ENCODE results near the gene GZMA. TPM values are rescaled to one million over a fixed set of nuclear protein-coding genes. Genes with fewer than 3 reads are reported as not detected.
"Not testable (repeated sequence)": the region's sequence is repeated elsewhere in the genome, so short reads cannot be mapped to it uniquely, and the experiment has no call there.

The GZMA gene
- 1.7 TPM for total RNA-seq
- long read RNA-seq = 0 reads

GRCh38 chr5:55102348-55102747, at the start of gene GZMA:
Gene GZMA, plus strand, starts transcription at chr5:55102646. Its CDS starts 37 bp downstream, at chr5:55102683.
- DNase-seq (ENCODE audit: missing footprints) (no peak), ATAC-seq (no peak)
- intact Hi-C loops (cut with DNase I) = no loop called here

GRCh38 chr5:55055183-55055582, 47.3 kb upstream of the GZMA start:
- ATAC-seq (no peak), DNase-seq (ENCODE audit: missing footprints) (no peak)
- intact Hi-C loops (cut with DNase I) = no loop called here

- ATAC-seq (no peak), DNase-seq (ENCODE audit: missing footprints) (no peak)
- intact Hi-C loops (cut with DNase I) = no loop called here
Observed at GRCh38 chr5:55062039-55062779, 40.2 kb upstream of the GZMA start.

- DNase-seq (ENCODE audit: missing footprints) (no peak), ATAC-seq (no peak)
- intact Hi-C loops (cut with DNase I) = no loop called here
Observed at GRCh38 chr5:55063220-55063863, 39.1 kb upstream of the GZMA start.

GRCh38 chr5:55063899-55064298, 38.5 kb upstream of the GZMA start:
- DNase-seq (ENCODE audit: missing footprints) (no peak), ATAC-seq (no peak)
- intact Hi-C loops (cut with DNase I) = no loop called here

GRCh38 chr5:55064523-55064922, 37.9 kb upstream of the GZMA start:
- intact Hi-C loops (cut with DNase I) = no loop called here
- no peak for DNase-seq (ENCODE audit: missing footprints)
- no peak for ATAC-seq

GRCh38 chr5:55066277-55066676, 36.2 kb upstream of the GZMA start:
- no peak for ATAC-seq
- intact Hi-C loops (cut with DNase I) = no loop called here
- no peak for DNase-seq (ENCODE audit: missing footprints)

- intact Hi-C loops (cut with DNase I) = no loop called here
- ATAC-seq (no peak), DNase-seq (ENCODE audit: missing footprints) (no peak)
Observed at GRCh38 chr5:55070968-55071367, 31.5 kb upstream of the GZMA start.

- intact Hi-C loops (cut with DNase I) = no loop called here
- DNase-seq (ENCODE audit: missing footprints) (no peak), ATAC-seq (no peak)
Observed at GRCh38 chr5:55071413-55071812, 31.0 kb upstream of the GZMA start.

GRCh38 chr5:55072666-55073065, 29.8 kb upstream of the GZMA start:
- intact Hi-C loops (cut with DNase I) = no loop called here
- no peak for DNase-seq (ENCODE audit: missing footprints)
- no peak for ATAC-seq

- ATAC-seq (no peak), DNase-seq (ENCODE audit: missing footprints) (no peak)
- intact Hi-C loops (cut with DNase I) = no loop called here
Observed at GRCh38 chr5:55073211-55073610, 29.2 kb upstream of the GZMA start.

- intact Hi-C loops (cut with DNase I) = no loop called here
- ATAC-seq (no peak), DNase-seq (ENCODE audit: missing footprints) (no peak)
Observed at GRCh38 chr5:55081541-55081940, 20.9 kb upstream of the GZMA start.

- intact Hi-C loops (cut with DNase I); DNase-seq (ENCODE audit: missing footprints); ATAC-seq: not testable (repeated sequence)
Observed at GRCh38 chr5:55089301-55089700, 13.1 kb upstream of the GZMA start.

- ATAC-seq; DNase-seq (ENCODE audit: missing footprints); intact Hi-C loops (cut with DNase I): not testable (repeated sequence)
Observed at GRCh38 chr5:55091011-55091410, 11.4 kb upstream of the GZMA start.

- intact Hi-C loops (cut with DNase I) = no loop called here
- DNase-seq (ENCODE audit: missing footprints) (no peak), ATAC-seq (no peak)
Observed at GRCh38 chr5:55096182-55096581, 6.3 kb upstream of the GZMA start.

- intact Hi-C loops (cut with DNase I) = no loop called here
- ATAC-seq (no peak), DNase-seq (ENCODE audit: missing footprints) (no peak)
Observed at GRCh38 chr5:55096861-55097260, 5.6 kb upstream of the GZMA start.

- intact Hi-C loops (cut with DNase I); ATAC-seq; DNase-seq (ENCODE audit: missing footprints): not testable (repeated sequence)
Observed at GRCh38 chr5:55101148-55101547, 1.3 kb upstream of the GZMA start.

GRCh38 chr5:55101556-55102276, 730 bp upstream of the GZMA start:
- no peak for ATAC-seq

GRCh38 chr5:55104036-55104772, 1.8 kb downstream of the GZMA start:
- no peak for ATAC-seq

More at GRCh38 chr5:55101556-55102276, 730 bp upstream of the GZMA start:
- no peak for DNase-seq (ENCODE audit: missing footprints)
- intact Hi-C loops (cut with DNase I) = no loop called here

More at GRCh38 chr5:55104036-55104772, 1.8 kb downstream of the GZMA start:
- intact Hi-C loops (cut with DNase I) = no loop called here
- no peak for DNase-seq (ENCODE audit: missing footprints)
